Activated CD4-positive, alpha-beta memory T cell treated with anti-CD3 and anti-CD28 coated beads, Interleukin-2, amount 10 ng/mL, durations not matched to agents 7 days and 5 days (primary cell): Measurements from ENCODE around the gene TPP2. TPM values are rescaled to one million over a fixed set of nuclear protein-coding genes. Genes with fewer than 3 reads are reported as not detected.

Experiments used
- CTCF ChIA-PET: fragments of 350-600 bp; sonication (Branson Sonifier 250); formaldehyde crosslinking; loops from one replicate; lab custom pipeline; 2021; ENCODE audit warnings: antibody characterized with exemption, inconsistent platforms; lab: Charles Lee
- POLR2A ChIA-PET: fragments of 350-600 bp; sonication (Branson Sonifier 250); formaldehyde crosslinking; loops from one replicate; lab custom pipeline; 2021; ENCODE audit warnings: antibody characterized with exemption; lab: Charles Lee
- DNase-seq: peaks from one replicate; pipeline ENCODE4 v3.0.0-alpha.2; 2020
- H3K27ac Mint-ChIP-seq: one replicate; pipeline ENCODE4 v1.8.0; 2021; ENCODE audit warnings: mild to moderate bottlenecking, mixed read lengths
- H3K27me3 Mint-ChIP-seq: one replicate; pipeline ENCODE4 v1.8.0; 2021; ENCODE audit warnings: mixed read lengths
- H3K36me3 Mint-ChIP-seq: one replicate; pipeline ENCODE4 v1.8.0; 2021; ENCODE audit warnings: low read depth, mixed read lengths
- H3K4me1 Mint-ChIP-seq: one replicate; pipeline ENCODE4 v1.8.0; 2021; ENCODE audit warnings: mixed read lengths
- H3K4me3 Mint-ChIP-seq: one replicate; pipeline ENCODE4 v1.8.0; 2021; ENCODE audit warnings: mild to moderate bottlenecking, mixed read lengths
- H3K9me3 Mint-ChIP-seq: one replicate; pipeline ENCODE4 v1.8.0; 2021; ENCODE audit warnings: mixed read lengths
- total RNA-seq, 2 experiments: library from RNA; stranded (reverse); gene quantifications; one replicate each; pipeline ENCODE4 v1.2.3, GENCODE V29; 2021

Gene TPP2
- total RNA-seq, 2 experiments from 2014 or later = 86.2 to 96.8 TPM

DNA sequence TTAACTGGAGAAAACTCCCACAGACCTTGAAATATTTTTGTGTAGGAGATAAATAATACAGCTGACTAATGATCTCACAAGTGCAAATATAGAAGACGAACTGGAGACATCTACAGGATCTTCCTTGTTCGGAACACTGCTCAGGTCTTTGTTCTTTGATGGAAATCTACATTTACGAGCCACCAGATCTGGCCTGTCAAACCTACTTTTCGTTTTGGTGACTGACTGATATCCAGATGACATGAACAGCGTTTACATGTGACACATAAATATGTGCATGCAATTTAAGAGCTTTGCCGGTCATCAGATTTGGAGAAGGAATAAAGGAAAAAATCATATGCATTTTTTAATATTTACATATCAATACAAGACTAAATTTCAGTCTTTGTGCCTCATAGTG lies 24.5 kb upstream of the TPP2 start:
- H3K36me3 Mint-ChIP-seq = no peaks in the 10 kb centered on the region
- no peak overlapping the region for H3K27ac Mint-ChIP-seq
- POLR2A ChIA-PET = interaction anchor here (0.9 kb wide), 1 partner anchor 20 kb away, joined by 3 read pairs; no protein-coding TSS in a partner anchor
- H3K9me3 Mint-ChIP-seq = no peaks in the 10 kb centered on the region
- CTCF ChIA-PET = interaction anchor here (0.9 to 1.2 kb wide), 2 partner anchors 8 to 16 kb away, joined by 3 to 6 read pairs; no protein-coding TSS in a partner anchor
- H3K4me3 Mint-ChIP-seq = no peak overlapping the region
- H3K27me3 Mint-ChIP-seq = peaks cover 31% of the 10 kb centered on the region
- DNase-seq = no peak
- no peaks in the 10 kb centered on the region for H3K4me1 Mint-ChIP-seq

DNA sequence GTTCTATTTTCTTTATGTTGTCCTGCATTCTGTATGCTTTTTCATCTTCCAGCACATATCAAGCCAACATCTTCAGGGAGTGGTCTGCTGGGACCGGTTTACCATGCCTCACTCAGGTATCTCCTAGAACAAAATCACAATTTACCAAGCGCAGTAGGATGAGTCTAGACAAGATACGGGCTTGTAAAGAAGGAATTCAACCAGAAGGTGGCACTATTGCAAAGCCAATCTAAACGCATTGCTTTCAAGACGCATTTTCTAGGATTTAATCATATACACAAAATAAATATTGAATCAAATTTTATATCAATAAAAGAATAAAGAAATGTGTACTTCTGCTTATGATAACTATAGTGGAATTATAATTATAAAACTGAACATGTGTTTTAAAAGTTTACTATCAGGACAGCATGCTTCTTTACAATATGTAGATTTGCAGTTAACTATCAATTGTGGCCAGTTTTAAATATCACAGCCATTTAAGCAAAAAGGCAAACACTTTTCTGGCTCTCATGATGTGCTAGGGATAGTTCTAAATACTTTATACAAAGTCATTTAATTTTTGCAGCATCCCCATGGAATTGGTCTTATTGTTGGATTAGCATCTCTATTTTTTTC lies 16.1 kb upstream of the TPP2 start:
- Mint-ChIP-seq H3K4me3 (no peak overlapping the region), H3K9me3 (no peaks in the 10 kb centered on the region), H3K27ac (no peak overlapping the region), H3K4me1 (peaks cover 17% of the 10 kb centered on the region), H3K27me3 (peaks cover 11% of the 10 kb centered on the region), H3K36me3 (no peaks in the 10 kb centered on the region)
- DNase-seq = peak; percentile 24
- POLR2A ChIA-PET = interaction anchor here (0.6 to 1.8 kb wide), 4 partner anchors 11 to 265 kb away, joined by 5 to 15 read pairs (median 6); partner anchors contain the start of gene ERCC5
- CTCF ChIA-PET = interaction anchor here (0.9 to 2.3 kb wide), 16 partner anchors 9 to 269 kb away, joined by 3 to 20 read pairs (median 6); partner anchors contain the start of gene ERCC5

DNA sequence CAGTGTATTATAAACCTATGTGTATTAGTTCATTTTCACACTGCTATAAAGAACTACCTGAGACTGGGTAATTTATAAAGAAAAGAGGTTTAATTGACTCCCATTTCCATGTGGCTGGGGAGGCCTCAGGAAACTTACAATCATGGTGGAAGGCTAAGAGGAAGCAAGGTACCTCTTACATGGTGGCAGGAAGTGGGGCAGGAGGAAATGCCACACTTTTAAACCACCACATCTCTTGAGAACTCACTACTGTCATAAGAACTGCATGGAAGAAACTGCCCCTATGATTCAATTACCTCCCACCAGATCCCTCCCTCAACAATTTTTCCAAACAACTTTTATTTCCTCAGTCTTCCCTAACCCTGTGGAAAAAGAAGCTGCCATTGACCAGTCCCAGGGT lies 14.5 kb upstream of the TPP2 start:
- peak; percentile 25 for DNase-seq
- H3K27me3 Mint-ChIP-seq = peaks cover 11% of the 10 kb centered on the region
- no peaks in the 10 kb centered on the region for H3K36me3 Mint-ChIP-seq
- no peak overlapping the region for H3K27ac Mint-ChIP-seq
- H3K4me3 Mint-ChIP-seq = no peak overlapping the region
- peaks cover 17% of the 10 kb centered on the region for H3K4me1 Mint-ChIP-seq
- ChIA-PET CTCF (interaction anchor here (0.9 to 1.4 kb wide), 8 partner anchors 8 to 288 kb away, joined by 3 to 6 read pairs (median 4); partner anchors contain the start of gene ERCC5), POLR2A (interaction anchor here (0.8 to 5.3 kb wide), 7 partner anchors 9 to 266 kb away, joined by 3 to 45 read pairs (median 6); partner anchors contain the start of genes ERCC5 and TPP2)
- no peaks in the 10 kb centered on the region for H3K9me3 Mint-ChIP-seq

DNA sequence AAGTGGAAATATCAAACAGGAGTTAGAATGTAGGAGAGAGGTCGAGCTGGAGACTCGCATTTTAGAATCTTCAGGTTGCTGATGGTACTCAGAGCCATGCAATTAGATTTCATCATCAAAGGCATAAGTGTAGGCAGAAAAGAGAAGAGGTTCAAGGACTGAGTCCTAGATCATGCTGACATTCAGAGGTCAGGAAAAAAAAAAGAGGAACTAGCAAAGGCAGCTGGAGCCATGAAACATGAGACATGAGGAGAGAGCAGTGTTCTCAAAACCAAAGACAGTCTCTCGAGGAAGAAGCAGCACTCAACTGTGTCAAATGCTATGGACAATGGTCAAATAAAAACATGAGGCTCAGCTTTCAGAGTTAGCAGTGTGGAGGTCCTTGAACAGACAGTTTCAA lies 12.4 kb upstream of the TPP2 start:
- Mint-ChIP-seq H3K4me3 (no peak overlapping the region), H3K9me3 (no peaks in the 10 kb centered on the region), H3K27me3 (peaks cover 10% of the 10 kb centered on the region), H3K36me3 (no peaks in the 10 kb centered on the region), H3K4me1 (peaks cover 21% of the 10 kb centered on the region), H3K27ac (no peak overlapping the region)
- no peak for DNase-seq
- POLR2A ChIA-PET = interaction anchor here (4.3 to 5.3 kb wide), 2 partner anchors 12 to 261 kb away, joined by 21 to 45 read pairs; partner anchors contain the start of genes ERCC5 and TPP2
- CTCF ChIA-PET = interaction anchor here (1.2 to 1.5 kb wide), 3 partner anchors 11 to 215 kb away, joined by 3 to 5 read pairs (median 3); no protein-coding TSS in a partner anchor

DNA sequence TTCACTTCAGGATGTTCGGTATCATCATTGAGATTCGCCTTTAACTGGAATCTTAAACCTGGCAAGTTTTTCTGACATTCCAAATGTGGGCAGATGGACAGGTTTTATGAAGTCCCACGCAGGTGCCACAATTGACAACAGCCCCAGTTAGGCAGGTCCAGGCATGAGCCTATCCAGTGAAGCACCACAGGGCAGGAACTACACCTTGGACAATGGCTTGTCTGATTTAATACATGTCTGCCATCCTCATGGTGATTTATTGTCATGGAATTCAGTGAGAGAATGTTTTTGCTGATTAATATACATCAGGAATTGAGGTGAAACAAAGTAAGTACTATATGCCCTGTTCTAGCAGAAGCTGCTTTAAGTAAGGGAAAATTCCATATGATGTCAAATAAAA lies 10.2 kb upstream of the TPP2 start:
- Mint-ChIP-seq H3K27me3 (peaks cover 10% of the 10 kb centered on the region), H3K4me3 (no peak overlapping the region), H3K27ac (no peak overlapping the region), H3K36me3 (no peaks in the 10 kb centered on the region), H3K9me3 (no peaks in the 10 kb centered on the region), H3K4me1 (peaks cover 24% of the 10 kb centered on the region)
- CTCF ChIA-PET = no interaction called here
- POLR2A ChIA-PET = interaction anchor here (0.7 to 5.3 kb wide), 3 partner anchors 10 to 260 kb away, joined by 3 to 45 read pairs (median 21); partner anchors contain the start of genes ERCC5 and TPP2
- DNase-seq = no peak

DNA sequence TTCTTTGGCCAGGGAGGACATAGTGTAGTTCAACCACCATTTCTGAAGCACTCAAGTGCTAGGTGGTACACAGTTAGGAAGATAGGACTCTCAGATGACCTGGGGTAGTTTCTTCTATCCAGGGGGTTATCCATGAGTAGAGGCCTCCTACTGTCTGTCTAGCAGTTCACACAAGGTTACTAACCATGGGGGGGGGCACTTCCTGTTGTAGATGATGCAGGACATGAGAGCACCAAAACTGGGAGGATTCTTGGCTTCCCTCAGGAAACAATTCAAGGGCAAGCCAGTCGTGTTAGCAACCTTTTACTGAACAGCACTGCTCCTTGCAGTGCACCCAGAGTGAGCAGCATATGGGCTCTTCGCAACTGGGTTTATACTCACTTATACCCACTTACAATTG lies 8.9 kb upstream of the TPP2 start:
- Mint-ChIP-seq H3K36me3 (no peaks in the 10 kb centered on the region), H3K9me3 (no peaks in the 10 kb centered on the region), H3K4me1 (peaks cover 23% of the 10 kb centered on the region), H3K27ac (no peak overlapping the region), H3K4me3 (no peak overlapping the region), H3K27me3 (peaks cover 10% of the 10 kb centered on the region)
- ChIA-PET POLR2A (interaction anchor here (2.3 kb wide), 1 partner anchor 258 kb away, joined by 8 read pairs; the partner anchor contains the start of gene ERCC5), CTCF (no interaction called here)
- no peak for DNase-seq

DNA sequence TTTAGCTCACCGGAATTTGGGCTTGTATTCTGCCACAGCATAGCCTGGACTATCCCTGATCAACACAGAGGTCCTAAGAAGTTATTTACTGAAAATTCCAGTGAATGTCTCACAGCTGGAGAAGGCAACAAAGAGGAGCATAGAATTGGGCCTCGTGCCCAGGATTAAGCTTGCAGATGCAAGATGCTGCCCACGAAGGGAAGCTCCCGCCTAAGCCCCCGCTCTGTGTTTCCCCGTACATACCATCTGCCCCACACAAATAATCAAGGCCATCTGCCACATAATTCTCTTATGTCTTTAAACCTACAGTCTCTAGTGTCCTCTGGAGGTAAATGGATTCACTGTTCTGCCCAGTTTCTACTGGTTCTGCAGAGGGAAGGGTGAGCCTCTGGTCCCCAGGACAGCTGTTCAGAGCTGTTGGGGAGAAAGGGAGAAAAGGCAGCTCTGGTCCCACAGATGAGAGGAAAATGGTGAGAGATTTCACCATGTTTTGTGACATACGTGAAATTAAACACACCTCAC lies 7.4 kb upstream of the TPP2 start:
- DNase-seq = no peak
- Mint-ChIP-seq H3K9me3 (no peaks in the 10 kb centered on the region), H3K27me3 (peaks cover 4% of the 10 kb centered on the region), H3K36me3 (no peaks in the 10 kb centered on the region), H3K4me3 (no peak overlapping the region), H3K27ac (no peak overlapping the region), H3K4me1 (peaks cover 26% of the 10 kb centered on the region)
- POLR2A ChIA-PET = interaction anchor here (0.7 to 2.3 kb wide), 3 partner anchors 8 to 257 kb away, joined by 3 to 8 read pairs (median 5); partner anchors contain the start of genes ERCC5, TEX30 and TPP2
- CTCF ChIA-PET = interaction anchor here (0.5 to 1.9 kb wide), 6 partner anchors 8 to 77 kb away, joined by 3 to 7 read pairs (median 4); no protein-coding TSS in a partner anchor

DNA sequence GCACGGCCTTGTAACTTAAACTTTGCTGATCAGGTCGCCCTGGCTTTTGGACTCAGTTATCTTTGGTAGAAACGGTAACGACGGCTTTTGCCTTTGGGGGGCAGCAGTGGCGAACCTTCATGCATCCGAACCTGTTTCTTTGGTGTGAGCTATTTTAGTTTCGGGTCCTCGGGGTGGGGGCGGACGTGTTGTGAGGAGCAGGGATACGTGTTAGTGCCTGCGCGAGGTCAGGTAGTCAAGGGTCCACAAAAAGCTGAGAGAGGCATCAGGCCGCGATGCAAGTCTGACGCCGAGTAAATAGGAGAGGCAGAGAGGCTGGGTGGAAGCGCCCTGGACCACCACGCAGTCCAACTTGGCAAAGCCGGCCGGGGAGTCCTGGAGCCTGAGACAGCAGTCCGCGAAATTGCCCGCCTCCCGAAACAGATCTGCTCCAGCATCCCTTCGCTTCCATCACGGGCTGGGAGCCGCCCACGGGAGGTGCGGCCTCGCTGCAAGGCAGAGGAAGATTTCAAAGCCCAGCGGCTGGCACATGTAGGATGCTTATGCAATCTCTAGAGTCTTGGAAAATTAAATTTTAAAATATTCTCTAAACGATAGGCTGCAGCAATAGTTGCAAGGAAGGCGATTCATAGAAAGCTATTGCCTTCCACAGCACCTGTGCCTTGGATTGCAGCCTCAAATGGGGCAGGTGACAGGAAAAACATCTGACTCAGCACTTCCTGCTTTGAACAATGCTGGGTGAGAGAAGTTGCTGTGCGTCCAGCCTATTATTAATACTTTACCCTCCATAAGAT lies 4.6 kb upstream of the TPP2 start:
- Mint-ChIP-seq H3K36me3 (peaks cover 4% of the 10 kb centered on the region), H3K9me3 (no peaks in the 10 kb centered on the region), H3K27ac (peak overlapping the region; percentile 95), H3K27me3 (no peaks in the 10 kb centered on the region), H3K4me1 (peaks cover 37% of the 10 kb centered on the region), H3K4me3 (peak overlapping the region; percentile 95)
- CTCF ChIA-PET = interaction anchor here (0.6 to 8.9 kb wide), 38 partner anchors 9 to 289 kb away, joined by 3 to 113 read pairs (median 4); partner anchors contain the start of genes BIVM, ERCC5, POGLUT2 and TEX30
- POLR2A ChIA-PET = interaction anchor here (0.7 to 8.4 kb wide), 21 partner anchors 9 to 278 kb away, joined by 3 to 342 read pairs (median 3); partner anchors contain the start of genes BIVM, ERCC5, POGLUT2 and TEX30
- DNase-seq = peak; percentile 86

DNA sequence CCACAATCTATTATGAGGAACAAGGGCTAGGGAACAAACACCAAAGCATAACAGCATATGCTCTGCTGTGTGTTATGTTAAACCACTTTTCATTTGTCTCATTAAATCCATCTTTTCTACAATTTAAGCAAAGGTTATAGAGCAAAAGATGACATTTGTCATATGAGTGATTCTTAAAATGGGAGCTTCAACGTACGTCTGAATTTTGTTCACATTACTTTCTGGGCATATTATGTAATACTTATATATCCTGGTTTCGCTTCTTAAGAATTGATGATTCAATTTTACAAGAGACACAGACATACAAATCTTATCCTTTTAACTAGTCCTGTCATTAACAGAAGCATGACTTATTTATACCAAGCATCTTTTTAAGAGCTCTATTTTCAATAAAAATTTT lies 3.3 kb upstream of the TPP2 start:
- H3K4me1 Mint-ChIP-seq = peaks cover 37% of the 10 kb centered on the region
- no peaks in the 10 kb centered on the region for H3K27me3 Mint-ChIP-seq
- no peak for DNase-seq
- no peak overlapping the region for H3K4me3 Mint-ChIP-seq
- peak overlapping the region; percentile 95 for H3K27ac Mint-ChIP-seq
- CTCF ChIA-PET = interaction anchor here (1.2 to 8.9 kb wide), 6 partner anchors 12 to 253 kb away, joined by 5 to 113 read pairs (median 6); partner anchors contain the start of gene ERCC5
- no peaks in the 10 kb centered on the region for H3K9me3 Mint-ChIP-seq
- H3K36me3 Mint-ChIP-seq = peaks cover 11% of the 10 kb centered on the region
- POLR2A ChIA-PET = interaction anchor here (1.0 to 8.4 kb wide), 5 partner anchors 13 to 253 kb away, joined by 3 to 342 read pairs (median 82); partner anchors contain the start of genes ERCC5 and TEX30

DNA sequence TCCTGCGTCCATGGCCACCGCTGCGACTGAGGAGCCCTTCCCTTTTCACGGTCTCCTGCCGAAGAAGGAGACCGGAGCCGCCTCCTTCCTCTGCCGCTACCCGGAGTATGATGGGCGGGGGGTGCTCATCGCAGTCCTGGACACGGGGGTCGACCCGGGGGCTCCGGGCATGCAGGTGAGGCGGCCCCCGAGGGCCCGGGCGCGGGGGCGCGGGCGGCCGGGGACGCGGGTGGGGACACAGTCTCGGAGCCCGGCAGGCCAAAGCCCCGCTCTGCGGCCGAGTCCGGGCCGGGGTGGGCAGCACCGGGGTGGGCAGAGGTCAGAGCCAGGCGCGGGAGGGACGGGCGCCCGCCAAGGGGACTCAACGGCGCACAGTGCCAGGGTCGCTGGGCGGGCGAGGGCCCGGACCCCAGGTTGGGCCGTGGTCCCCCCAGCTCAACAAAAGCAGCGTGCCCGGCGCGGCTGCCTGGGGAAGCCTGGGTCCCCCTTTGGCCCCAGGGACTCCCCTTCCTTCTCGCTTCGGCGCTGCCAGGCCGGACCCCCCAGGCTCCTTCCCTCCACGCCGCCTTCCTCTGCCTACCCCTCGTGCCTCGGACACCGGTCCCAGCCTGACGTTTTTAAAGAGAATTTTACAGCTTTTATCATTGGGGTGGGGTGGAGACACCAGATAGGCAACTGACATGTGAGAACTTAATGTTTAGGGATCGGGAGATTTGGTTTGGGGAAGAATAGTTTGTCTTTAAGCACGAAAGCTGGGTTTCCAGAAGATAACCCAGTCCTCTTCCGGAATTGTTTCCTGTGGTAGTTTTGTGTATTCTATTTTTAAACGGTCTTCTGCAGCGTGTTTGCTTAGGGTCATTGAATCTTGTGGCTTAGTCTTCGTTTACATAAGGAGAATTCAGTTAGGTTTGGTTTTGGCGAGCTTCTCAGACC lies 509 bp downstream of the TPP2 start:
- H3K27me3 Mint-ChIP-seq = no peaks in the 10 kb centered on the region

DNA sequence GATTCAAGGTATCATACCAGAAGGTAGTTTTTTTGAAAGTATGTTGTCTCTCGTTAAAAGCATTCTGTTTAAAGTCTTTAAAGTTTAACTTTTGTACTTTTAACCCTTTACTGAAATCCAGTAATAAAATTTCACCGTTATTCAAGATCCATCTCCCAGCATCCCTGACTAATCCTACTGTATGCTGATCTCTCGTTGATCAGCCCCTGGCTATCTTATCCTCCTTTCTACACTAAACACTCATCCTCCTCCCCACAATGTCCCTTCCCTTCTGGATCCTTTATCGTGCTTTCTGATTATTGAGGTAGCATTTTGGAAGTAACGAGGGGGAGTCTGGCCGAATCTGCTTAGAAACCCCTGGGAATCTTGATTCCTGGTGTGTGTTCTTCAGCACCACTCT lies 1.3 kb downstream of the TPP2 start:
- no peaks in the 10 kb centered on the region for H3K27me3 Mint-ChIP-seq
- no peaks in the 10 kb centered on the region for H3K9me3 Mint-ChIP-seq
- H3K27ac Mint-ChIP-seq = peak overlapping the region; percentile 86
- CTCF ChIA-PET = interaction anchor here (1.4 to 8.9 kb wide), 3 partner anchors 127 to 249 kb away, joined by 4 to 113 read pairs (median 4); partner anchors contain the start of gene ERCC5
- H3K4me1 Mint-ChIP-seq = peaks cover 64% of the 10 kb centered on the region
- H3K36me3 Mint-ChIP-seq = peaks cover 45% of the 10 kb centered on the region
- POLR2A ChIA-PET = interaction anchor here (1.3 to 8.4 kb wide), 12 partner anchors 8 to 249 kb away, joined by 5 to 342 read pairs (median 20); partner anchors contain the start of genes BIVM, ERCC5, POGLUT2 and TEX30
- DNase-seq = no peak
- peak overlapping the region; percentile 84 for H3K4me3 Mint-ChIP-seq

More for the DNA sequence above, 509 bp downstream of the TPP2 start:
- Mint-ChIP-seq H3K27ac (peak overlapping the region; percentile 100), H3K4me1 (peaks cover 63% of the 10 kb centered on the region), H3K36me3 (peaks cover 38% of the 10 kb centered on the region), H3K9me3 (no peaks in the 10 kb centered on the region), H3K4me3 (peak overlapping the region; percentile 97)
- DNase-seq = peak; percentile 36
- ChIA-PET CTCF (interaction anchor here (1.4 to 8.9 kb wide), 7 partner anchors 8 to 250 kb away, joined by 4 to 113 read pairs (median 8); partner anchors contain the start of genes ERCC5 and TEX30), POLR2A (interaction anchor here (0.5 to 8.4 kb wide), 25 partner anchors 8 to 310 kb away, joined by 3 to 342 read pairs (median 7); partner anchors contain the start of genes BIVM, ERCC5, POGLUT2 and TEX30)
